ENCODE data around the gene ELN.
A peak's percentile ranks its signal among the peaks of the same experiment; 100 is the strongest.
"Not testable (repeated sequence)": the region's sequence is repeated elsewhere in the genome, so short reads cannot be mapped to it uniquely, and the experiment has no call there.

Gene ELN

DNA sequence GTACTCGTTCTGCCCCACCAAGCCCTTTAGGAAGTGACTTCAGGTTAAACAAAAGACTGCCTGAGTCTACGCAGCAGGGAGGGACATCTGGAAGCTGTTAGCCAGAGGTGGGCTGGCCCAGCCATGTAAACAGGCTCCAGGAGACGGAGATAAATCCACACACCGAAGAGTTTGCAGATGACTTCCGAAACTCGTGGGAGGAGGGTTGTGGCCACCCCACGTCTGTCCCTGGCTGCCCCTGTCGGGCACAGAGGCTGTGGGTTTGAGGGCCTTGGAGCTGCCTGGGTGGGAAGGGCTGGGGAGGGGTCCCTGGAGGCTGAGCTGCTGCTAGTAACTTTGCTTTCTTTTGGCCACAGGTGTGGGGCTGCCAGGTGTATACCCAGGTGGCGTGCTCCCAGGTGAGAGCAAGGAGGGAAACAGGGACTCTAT, 15.6 kb downstream of the ELN start:
- no peak for DNase-seq (ENCODE audit: low spot score)

GRCh38 chr7:74044366-74045350, 16.7 kb downstream of the ELN start:
- no peak for DNase-seq (ENCODE audit: low spot score)

GRCh38 chr7:74046581-74046980, 18.6 kb downstream of the ELN start:
- not testable (repeated sequence) for DNase-seq (ENCODE audit: low spot score)

DNA sequence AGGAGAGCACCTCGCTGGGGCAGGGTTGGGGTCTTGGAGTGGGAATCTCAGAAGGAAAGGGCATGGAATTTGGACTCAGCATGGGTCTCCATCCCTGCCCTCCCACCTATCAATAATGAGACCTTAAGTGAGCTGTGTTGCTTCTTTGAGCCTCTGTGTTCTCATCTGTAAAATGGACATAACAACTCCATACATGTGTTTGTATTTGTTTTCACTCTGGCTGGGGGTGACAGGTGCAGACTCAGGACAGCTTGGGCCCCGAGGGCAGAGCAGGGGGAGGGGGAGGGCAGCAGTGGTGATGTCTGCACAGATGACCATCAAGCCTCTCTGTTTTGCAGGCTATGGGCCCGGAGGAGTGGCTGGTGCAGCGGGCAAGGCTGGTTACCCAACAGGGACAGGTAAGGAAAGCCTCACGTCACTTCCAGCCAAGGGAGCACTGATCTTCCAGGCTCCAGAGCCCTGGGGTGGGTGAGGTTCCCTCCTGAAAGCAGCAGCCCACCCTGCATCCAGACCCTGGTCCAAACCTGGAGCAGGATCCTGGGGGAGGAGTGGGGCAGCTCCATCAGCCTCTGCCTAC, 19.9 kb downstream of the ELN start:
- no peak for DNase-seq (ENCODE audit: low spot score)

- DNase-seq (ENCODE audit: low spot score), result no peak
These were observed 21.1 kb downstream of the ELN start for GRCh38 chr7:74048999-74049599.

- DNase-seq (ENCODE audit: low spot score), result no peak
These were observed 22.2 kb downstream of the ELN start for GRCh38 chr7:74049997-74050798.

- DNase-seq (ENCODE audit: low spot score), result no peak
These were observed 23.2 kb downstream of the ELN start for GRCh38 chr7:74051193-74051592.

GRCh38 chr7:74051629-74052410, 23.8 kb downstream of the ELN start:
- no peak for DNase-seq (ENCODE audit: low spot score)

GRCh38 chr7:74052628-74053027, 24.7 kb downstream of the ELN start:
- DNase-seq (ENCODE audit: low spot score), result no peak

DNA sequence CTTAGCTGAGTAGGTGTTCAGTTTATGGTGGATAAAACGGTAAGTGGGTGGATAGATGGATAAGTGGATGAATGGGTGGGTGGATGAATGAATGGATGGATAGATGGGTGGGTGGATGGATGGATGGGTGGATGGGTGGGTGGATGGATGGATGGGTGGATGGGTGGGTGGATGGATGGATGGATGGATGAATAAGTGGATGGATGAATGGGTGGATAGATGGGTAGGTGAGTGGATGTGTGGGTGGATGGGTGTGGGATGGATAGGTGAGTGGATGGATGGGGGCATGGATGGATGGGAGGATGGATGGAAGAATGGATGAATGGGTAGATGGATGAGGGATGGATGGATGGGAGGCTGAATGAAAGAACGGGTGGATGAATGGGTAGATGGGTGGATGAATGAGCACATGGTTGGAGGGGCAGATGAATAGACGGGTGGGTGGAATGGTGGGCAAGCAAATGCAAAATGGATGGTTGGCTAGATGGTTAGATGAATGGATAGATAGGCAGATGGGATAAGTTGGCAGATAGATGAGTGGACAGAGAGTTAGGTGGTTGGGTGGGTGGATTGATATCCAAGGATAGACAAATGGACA, 25.7 kb downstream of the ELN start:
- no peak for DNase-seq (ENCODE audit: low spot score)

- DNase-seq (ENCODE audit: low spot score), result no peak
These were observed 28.3 kb downstream of the ELN start for GRCh38 chr7:74056096-74056915.

DNA sequence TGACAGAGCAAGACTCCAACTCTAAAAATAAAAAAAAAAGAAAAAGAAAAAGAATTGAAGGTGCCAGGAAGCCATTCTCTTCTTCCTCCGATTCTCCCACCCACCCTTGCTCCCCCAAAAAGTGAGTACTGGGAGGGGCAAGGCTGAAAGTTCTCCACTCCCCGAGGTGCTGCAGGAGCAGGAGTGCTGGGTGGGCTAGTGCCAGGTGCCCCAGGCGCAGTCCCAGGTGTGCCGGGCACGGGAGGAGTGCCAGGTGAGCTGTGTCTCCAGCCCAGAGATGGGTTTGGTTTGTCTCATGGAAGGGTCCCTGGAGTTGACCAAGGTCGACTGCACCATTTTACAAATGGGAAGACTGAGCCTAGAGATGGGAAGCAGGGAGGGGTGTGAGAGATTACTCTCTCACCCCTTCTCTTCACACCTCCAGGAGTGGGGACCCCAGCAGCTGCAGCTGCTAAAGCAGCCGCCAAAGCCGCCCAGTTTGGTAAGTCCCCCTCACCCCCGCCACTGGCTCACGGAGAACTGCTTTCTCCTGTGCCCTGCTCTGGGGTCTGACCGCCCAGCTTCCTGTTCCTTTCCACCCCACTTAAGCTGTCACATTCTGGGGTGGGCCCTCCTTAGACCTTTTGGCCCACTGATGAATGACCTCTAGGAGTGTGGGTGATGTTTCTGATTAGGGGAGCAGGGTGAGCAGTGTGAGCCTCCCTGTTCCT, 29.4 kb downstream of the ELN start:
- DNase-seq (ENCODE audit: low spot score), result no peak

DNA sequence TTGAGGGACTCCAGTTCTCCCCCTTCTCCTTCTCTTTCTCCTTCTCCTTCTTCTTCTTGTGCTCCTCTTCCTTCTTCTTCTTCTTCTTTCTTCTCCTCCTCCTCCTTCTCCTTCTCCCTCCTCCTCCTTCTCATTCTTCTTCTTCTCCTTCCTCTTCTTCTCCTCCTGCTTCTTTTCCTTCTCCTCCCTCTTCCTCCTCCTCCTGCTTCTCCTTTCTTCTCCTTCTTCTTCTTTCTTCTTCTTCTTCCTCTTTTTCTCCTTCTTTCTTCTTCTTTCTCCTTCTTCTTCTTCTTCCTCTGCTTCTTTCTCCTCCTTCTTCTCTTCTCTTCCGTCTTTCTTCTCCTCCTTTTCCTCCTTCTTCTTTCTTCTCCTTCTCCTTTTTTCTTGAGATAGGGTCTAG, 30.0 kb downstream of the ELN start:
- no peak for DNase-seq (ENCODE audit: low spot score)

DNA sequence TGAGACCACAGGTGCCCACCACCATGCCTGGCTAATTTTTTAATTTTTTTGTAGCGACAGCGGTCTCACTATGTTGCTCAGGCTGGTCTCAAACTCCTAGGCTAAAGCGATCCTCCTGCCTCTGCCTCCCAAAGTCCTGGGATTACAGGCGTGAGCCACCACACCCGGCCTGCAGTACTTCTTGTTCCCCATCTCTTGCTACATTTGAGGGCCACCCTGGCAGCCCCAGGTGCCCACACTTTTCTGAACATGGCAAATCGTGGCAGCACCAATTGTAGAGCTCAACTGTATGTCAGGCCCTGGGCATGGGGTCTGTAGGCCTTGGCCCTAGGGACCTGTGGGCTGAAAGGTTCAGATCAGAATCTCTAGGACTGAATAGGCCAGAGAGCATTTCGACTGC, 30.5 kb downstream of the ELN start:
- DNase-seq (ENCODE audit: low spot score), result no peak

DNA sequence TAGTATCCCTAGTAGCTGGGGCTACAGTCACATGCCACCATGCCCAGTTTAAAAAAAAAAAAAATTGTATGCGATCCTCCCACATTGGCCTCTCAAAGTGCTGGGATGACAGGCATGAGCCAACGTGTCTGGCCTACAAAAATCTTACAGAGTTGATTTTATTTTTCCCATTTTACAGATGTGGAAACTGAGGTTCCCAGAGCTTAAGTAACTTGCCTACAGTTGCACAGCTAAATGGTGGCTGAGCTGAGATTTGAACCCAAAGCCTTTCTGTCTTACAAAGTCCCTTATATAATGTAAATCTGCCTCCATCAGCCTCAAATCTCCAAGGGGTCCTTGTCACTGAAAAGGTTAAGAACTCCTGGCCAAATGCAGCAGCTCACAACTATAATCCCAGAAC, 31.1 kb downstream of the ELN start:
- DNase-seq (ENCODE audit: low spot score), result no peak

- DNase-seq (ENCODE audit: low spot score), result no peak
These were observed 32.0 kb downstream of the ELN start for GRCh38 chr7:74059681-74060588.

- peak; percentile 87 for DNase-seq (ENCODE audit: low spot score)
These were observed 34.0 kb downstream of the ELN start for GRCh38 chr7:74061840-74062539.

GRCh38 chr7:74063223-74063641, 35.3 kb downstream of the ELN start:
- DNase-seq (ENCODE audit: low spot score), result no peak

Measured in kidney capillary endothelial cell (primary cell).